ENCODE results near the gene IFI27L2. TPM values are rescaled to one million over a fixed set of nuclear protein-coding genes. Genes with fewer than 3 reads are reported as not detected.

IFI27L2 gene
- total RNA-seq, 2 experiments from 2014 or later: 52.6 to 102 TPM

- ChIA-PET POLR2A (interaction anchor here (0.5 kb wide), 2 partner anchors 9 to 213 kb away, joined by 3 read pairs; no protein-coding TSS in a partner anchor), CTCF (ENCODE audit: unreplicated experiment) (no interaction called here)
- no peak overlapping the region for H3K27ac ChIP-seq (ENCODE audit: low read depth, low read length, poor library complexity, severe bottlenecking)
- no peak for DNase-seq (ENCODE audit: low spot score)
- no peak overlapping the region for H2AFZ ChIP-seq (ENCODE audit: low read length)
- H3K4me2 ChIP-seq (ENCODE audit: low read length): no peak overlapping the region
- no peaks in the 10 kb centered on the region for H3K9me2 ChIP-seq (ENCODE audit: insufficient read depth, low read length)
- peaks cover 5% of the 10 kb centered on the region; the same call in 1 of the 2 replicates for H3K36me3 ChIP-seq (ENCODE audit: insufficient read depth, low read length)
- H3K4me1 ChIP-seq (ENCODE audit: insufficient read depth, low read length, poor library complexity, severe bottlenecking): no peaks in the 10 kb centered on the region
- intact Hi-C loops (cut with micrococcal nuclease; ENCODE audit: unreplicated experiment): no loop called here
- H4K20me1 ChIP-seq (ENCODE audit: insufficient read depth, low read length): no peaks in the 10 kb centered on the region
- BruUV-seq (replicated peaks): no TSS peak
- H3K79me2 ChIP-seq (ENCODE audit: insufficient read depth, low read depth, low read length): no peaks in the 10 kb centered on the region
- H3K4me3 ChIP-seq (ENCODE audit: low read depth, low read length, poor library complexity, severe bottlenecking): no peak overlapping the region
- TF ChIP-seq CTCF (conservative IDR thresholded peaks at IDR 0.05; ENCODE audit: low read length) (no peak), EZH2phosphoT487 (IDR thresholded peaks at IDR 0.05; ENCODE audit: borderline replicate concordance, low read depth, low read length) (no peak)
- H3K9me3 ChIP-seq (ENCODE audit: low read length): no peaks in the 10 kb centered on the region
Measured at GRCh38 chr14:94097091-94097490, 32.3 kb downstream of the IFI27L2 start.

GRCh38 chr14:94093418-94093817 is 36.0 kb downstream of the IFI27L2 start:
- peaks cover 5% of the 10 kb centered on the region; the same call in 1 of the 2 replicates for H3K36me3 ChIP-seq (ENCODE audit: insufficient read depth, low read length)
- no peak overlapping the region for H2AFZ ChIP-seq (ENCODE audit: low read length)
- ChIA-PET POLR2A (no interaction called here), CTCF (ENCODE audit: unreplicated experiment) (no interaction called here)
- H3K4me2 ChIP-seq (ENCODE audit: low read length): no peak overlapping the region
- H3K79me2 ChIP-seq (ENCODE audit: insufficient read depth, low read depth, low read length): no peaks in the 10 kb centered on the region
- H3K27ac ChIP-seq (ENCODE audit: low read depth, low read length, poor library complexity, severe bottlenecking): no peak overlapping the region
- no peaks in the 10 kb centered on the region for H3K4me1 ChIP-seq (ENCODE audit: insufficient read depth, low read length, poor library complexity, severe bottlenecking)
- no peak overlapping the region for H3K4me3 ChIP-seq (ENCODE audit: low read depth, low read length, poor library complexity, severe bottlenecking)
- no peaks in the 10 kb centered on the region for H4K20me1 ChIP-seq (ENCODE audit: insufficient read depth, low read length)
- TF ChIP-seq CTCF (conservative IDR thresholded peaks at IDR 0.05; ENCODE audit: low read length) (no peak), EZH2phosphoT487 (IDR thresholded peaks at IDR 0.05; ENCODE audit: borderline replicate concordance, low read depth, low read length) (no peak)
- H3K9me3 ChIP-seq (ENCODE audit: low read length): 0 out of 2 replicates have a peak, but pooled peaks cover 3% of the 10 kb centered on the region
- BruUV-seq (replicated peaks): no TSS peak
- H3K9me2 ChIP-seq (ENCODE audit: insufficient read depth, low read length): no peaks in the 10 kb centered on the region
- no peak for DNase-seq (ENCODE audit: low spot score)
- intact Hi-C loops (cut with micrococcal nuclease; ENCODE audit: unreplicated experiment): no loop called here

- H3K4me2 ChIP-seq (ENCODE audit: low read length): no peak overlapping the region
- H4K20me1 ChIP-seq (ENCODE audit: insufficient read depth, low read length): no peaks in the 10 kb centered on the region
- intact Hi-C loops (cut with micrococcal nuclease; ENCODE audit: unreplicated experiment): no loop called here
- BruUV-seq (replicated peaks): no TSS peak
- no peak for TF ChIP-seq CTCF (conservative IDR thresholded peaks at IDR 0.05; ENCODE audit: low read length)
- TF ChIP-seq EZH2phosphoT487 (IDR thresholded peaks at IDR 0.05; ENCODE audit: borderline replicate concordance, low read depth, low read length): no peak
- H3K36me3 ChIP-seq (ENCODE audit: insufficient read depth, low read length): peaks cover 6% of the 10 kb centered on the region; the same call in 1 of the 2 replicates
- no peak overlapping the region for H3K27ac ChIP-seq (ENCODE audit: low read depth, low read length, poor library complexity, severe bottlenecking)
- H2AFZ ChIP-seq (ENCODE audit: low read length): no peak overlapping the region
- no peaks in the 10 kb centered on the region for H3K9me2 ChIP-seq (ENCODE audit: insufficient read depth, low read length)
- no peaks in the 10 kb centered on the region for H3K4me1 ChIP-seq (ENCODE audit: insufficient read depth, low read length, poor library complexity, severe bottlenecking)
- no peaks in the 10 kb centered on the region for H3K79me2 ChIP-seq (ENCODE audit: insufficient read depth, low read depth, low read length)
- POLR2A ChIA-PET: interaction anchor here (0.6 to 1.0 kb wide), 3 partner anchors 9 to 91 kb away, joined by 3 to 4 read pairs (median 3); partner anchors contain the start of genes DDX24 and IFI27L1
- CTCF ChIA-PET (ENCODE audit: unreplicated experiment): no interaction called here
- no peak for DNase-seq (ENCODE audit: low spot score)
- H3K9me3 ChIP-seq (ENCODE audit: low read length): 0 out of 2 replicates have a peak, but pooled peaks cover 3% of the 10 kb centered on the region
- H3K4me3 ChIP-seq (ENCODE audit: low read depth, low read length, poor library complexity, severe bottlenecking): no peak overlapping the region
Measured at GRCh38 chr14:94089479-94089878, 39.9 kb downstream of the IFI27L2 start.
